Retinal pigment epithelial cell (primary cell): ENCODE data around the gene NUPR1.

Source experiments
- DNase-seq: peaks from one replicate; pipeline ENCODE4 v3.0.0-alpha.2; 2010; ENCODE audit warnings: low read depth
- H3K4me3 ChIP-seq: 2 replicates; pipeline ENCODE4 v1.5.1; 2011; ENCODE audit warnings: mild to moderate bottlenecking, low read length, control low read depth, moderate library complexity
- TF ChIP-seq, protein P1 (sequence below): conservative IDR thresholded peaks from 2 replicates; pipeline ENCODE4 v1.5.1; 2011; ENCODE audit warnings: low read depth, low read length, control low read depth, inconsistent platforms

The NUPR1 gene, protein sequence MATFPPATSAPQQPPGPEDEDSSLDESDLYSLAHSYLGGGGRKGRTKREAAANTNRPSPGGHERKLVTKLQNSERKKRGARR

GRCh38 chr16:28538733-28539596 lies at the start of gene NUPR1:
TSS of gene NUPR1 (minus strand) at chr16:28538974. CDS start at chr16:28538907, 67 bp downstream.
- TF ChIP-seq, protein P1, sequence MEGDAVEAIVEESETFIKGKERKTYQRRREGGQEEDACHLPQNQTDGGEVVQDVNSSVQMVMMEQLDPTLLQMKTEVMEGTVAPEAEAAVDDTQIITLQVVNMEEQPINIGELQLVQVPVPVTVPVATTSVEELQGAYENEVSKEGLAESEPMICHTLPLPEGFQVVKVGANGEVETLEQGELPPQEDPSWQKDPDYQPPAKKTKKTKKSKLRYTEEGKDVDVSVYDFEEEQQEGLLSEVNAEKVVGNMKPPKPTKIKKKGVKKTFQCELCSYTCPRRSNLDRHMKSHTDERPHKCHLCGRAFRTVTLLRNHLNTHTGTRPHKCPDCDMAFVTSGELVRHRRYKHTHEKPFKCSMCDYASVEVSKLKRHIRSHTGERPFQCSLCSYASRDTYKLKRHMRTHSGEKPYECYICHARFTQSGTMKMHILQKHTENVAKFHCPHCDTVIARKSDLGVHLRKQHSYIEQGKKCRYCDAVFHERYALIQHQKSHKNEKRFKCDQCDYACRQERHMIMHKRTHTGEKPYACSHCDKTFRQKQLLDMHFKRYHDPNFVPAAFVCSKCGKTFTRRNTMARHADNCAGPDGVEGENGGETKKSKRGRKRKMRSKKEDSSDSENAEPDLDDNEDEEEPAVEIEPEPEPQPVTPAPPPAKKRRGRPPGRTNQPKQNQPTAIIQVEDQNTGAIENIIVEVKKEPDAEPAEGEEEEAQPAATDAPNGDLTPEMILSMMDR, result no peak
- H3K4me3 ChIP-seq, result peak within 1 kb of the TSS; percentile 8
- peak; percentile 76 for DNase-seq

GRCh38 chr16:28587386-28587785 lies 48.6 kb upstream of the NUPR1 start:
- TF ChIP-seq, protein P1, result no peak
- no peak for DNase-seq
- H3K4me3 ChIP-seq, result no peak overlapping the region

DNA sequence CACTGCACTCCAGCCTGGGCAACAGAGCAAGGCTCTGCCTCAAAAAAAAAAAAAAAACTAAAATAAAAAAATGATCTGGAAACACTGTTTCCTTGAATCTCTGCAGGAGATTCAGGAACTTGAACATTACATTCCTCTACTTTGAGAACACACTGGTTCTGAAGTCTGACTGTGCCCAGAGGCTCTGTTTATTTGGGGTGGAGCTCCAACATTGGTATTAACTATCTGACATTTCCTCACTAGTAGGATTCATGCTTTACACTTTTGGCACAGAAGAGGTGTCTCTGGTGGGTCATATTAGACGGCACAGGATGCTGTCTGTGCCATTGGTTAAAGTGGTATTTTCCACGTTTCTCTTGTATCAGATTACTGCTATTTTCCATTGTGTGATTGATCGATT lies 47.7 kb upstream of the NUPR1 start:
- TF ChIP-seq, protein P1, result no peak
- no peak for DNase-seq
- H3K4me3 ChIP-seq, result no peak overlapping the region

DNA sequence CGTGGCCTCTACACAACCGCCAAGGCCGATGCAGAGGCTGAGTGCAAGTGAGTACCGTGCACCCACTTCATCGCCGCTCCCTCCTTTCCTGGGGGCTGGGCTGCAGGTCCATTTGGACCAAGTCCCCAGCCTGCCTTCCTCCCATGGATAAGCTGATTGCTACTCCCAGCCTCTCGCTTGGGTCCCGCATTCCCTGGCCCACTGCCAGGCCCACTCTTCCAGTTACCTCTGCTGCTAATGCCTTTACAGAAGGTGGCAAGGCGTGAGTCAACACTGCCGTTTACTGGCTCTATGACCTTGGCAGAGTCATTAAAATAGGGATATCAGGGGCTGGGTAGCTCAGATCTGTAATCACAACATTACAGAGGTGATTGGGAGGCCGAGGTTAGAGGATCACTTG lies 46.9 kb upstream of the NUPR1 start:
- TF ChIP-seq, protein P1, result no peak
- DNase-seq, result peak; percentile 68
- H3K4me3 ChIP-seq, result no peak overlapping the region

DNA sequence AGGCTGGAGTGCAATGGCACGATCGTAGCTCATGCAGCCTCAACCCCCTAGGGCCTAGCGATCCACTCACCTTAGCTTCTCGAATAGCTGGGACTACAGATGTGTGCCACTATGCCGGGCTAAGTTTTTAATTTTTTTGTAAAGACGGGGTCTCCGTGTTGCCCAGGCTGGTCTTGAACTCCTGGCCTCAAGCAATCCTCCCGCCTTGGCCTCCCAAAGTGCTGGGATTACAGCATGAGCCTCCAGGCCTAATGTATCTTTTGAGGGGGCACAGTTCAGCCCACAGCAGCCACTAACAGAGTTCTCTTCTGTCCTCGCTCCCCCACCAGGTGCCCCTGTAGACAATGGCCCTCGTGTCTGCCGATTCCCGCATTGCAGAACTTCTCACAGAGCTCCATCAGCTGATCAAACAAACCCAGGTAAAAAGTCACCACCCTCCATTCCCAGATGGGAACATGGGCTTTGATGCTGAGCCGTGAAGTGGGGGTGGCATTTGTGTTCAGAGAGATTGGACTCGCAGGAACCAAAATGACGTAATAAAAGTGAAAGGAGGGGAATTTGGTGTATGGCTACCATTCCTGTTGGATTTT lies 42.0 kb upstream of the NUPR1 start:
- TF ChIP-seq, protein P1, result no peak
- DNase-seq, result no peak
- H3K4me3 ChIP-seq, result no peak overlapping the region

GRCh38 chr16:28575446-28576109 lies 36.8 kb upstream of the NUPR1 start:
- TF ChIP-seq, protein P1, result no peak
- no peak for DNase-seq
- H3K4me3 ChIP-seq, result no peak overlapping the region
